H54 (cell line): ENCODE data around the gene IDH2.
"Not testable (repeated sequence)": the region's sequence is repeated elsewhere in the genome, so short reads cannot be mapped to it uniquely, and the experiment has no call there.

Experiments
- DNase-seq: peaks from one replicate; pipeline ENCODE4 v3.0.0; 2011; ENCODE audit warnings: low spot score, mixed read lengths; ENCODE audit not compliant: insufficient read length
- FAIRE-seq: peaks from 3 replicates; lab custom pipeline; 2011; peaks lifted over from hg19 to GRCh38; lab: Jason Lieb, UNC
- POLR2A ChIP-seq: IDR thresholded peaks from 2 replicates; pipeline ENCODE4 v1.6.1; 2011; ENCODE audit warnings: low read depth, mild to moderate bottlenecking, low read length

The IDH2 gene

GRCh38 chr15:90072978-90073640 lies 29.2 kb downstream of the IDH2 start:
- TF ChIP-seq POLR2A = no peak
- DNase-seq (no peak), FAIRE-seq (no peak)

- FAIRE-seq (no peak), DNase-seq (peak; percentile 35)
- no peak for TF ChIP-seq POLR2A
Observed at GRCh38 chr15:90071220-90071807, 31.0 kb downstream of the IDH2 start.

GRCh38 chr15:90070623-90071022 lies 31.6 kb downstream of the IDH2 start:
- FAIRE-seq, DNase-seq: not testable (repeated sequence)

- DNase-seq (no peak), FAIRE-seq (no peak)
- no peak for TF ChIP-seq POLR2A
Observed at GRCh38 chr15:90067953-90068606, 34.2 kb downstream of the IDH2 start.

DNA sequence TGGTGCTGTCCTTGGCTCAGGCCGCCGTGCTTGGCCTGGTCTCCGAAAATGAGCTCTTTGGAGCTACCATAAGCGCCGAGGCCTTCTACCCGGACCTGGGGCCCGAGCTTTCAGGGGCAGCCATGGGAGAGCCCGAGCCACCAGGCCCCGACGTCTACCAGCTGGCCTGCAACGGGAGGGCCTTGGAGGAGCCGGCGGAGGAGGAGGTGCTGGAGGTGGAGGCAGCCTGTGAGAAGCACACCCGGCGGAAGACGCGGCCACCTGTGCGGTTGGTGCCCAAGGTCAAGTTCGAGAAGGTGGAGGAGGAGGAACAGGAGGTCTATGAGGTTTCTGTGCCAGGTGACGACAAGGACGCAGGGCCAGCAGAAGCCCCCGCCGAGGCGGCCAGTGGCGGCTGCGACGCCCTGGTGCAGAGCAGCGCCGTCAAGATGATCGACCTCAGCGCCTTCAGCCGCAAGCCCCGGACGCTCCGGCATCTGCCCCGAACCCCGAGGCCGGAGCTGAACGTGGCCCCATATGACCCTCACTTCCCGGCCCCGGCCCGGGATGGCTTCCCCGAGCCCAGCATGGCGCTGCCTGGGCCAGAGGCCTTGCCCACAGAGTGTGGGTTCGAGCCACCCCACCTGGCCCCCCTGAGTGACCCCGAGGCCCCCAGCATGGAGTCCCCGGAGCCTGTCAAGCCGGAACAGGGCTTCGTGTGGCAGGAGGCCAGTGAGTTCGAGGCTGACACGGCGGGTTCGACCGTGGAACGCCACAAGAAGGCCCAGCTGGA lies 34.9 kb downstream of the IDH2 start:
- TF ChIP-seq POLR2A = no peak
- DNase-seq (no peak), FAIRE-seq (no peak)

GRCh38 chr15:90065682-90066049 lies 36.6 kb downstream of the IDH2 start:
- DNase-seq = no peak
- no peak for TF ChIP-seq POLR2A
- FAIRE-seq = no peak

DNA sequence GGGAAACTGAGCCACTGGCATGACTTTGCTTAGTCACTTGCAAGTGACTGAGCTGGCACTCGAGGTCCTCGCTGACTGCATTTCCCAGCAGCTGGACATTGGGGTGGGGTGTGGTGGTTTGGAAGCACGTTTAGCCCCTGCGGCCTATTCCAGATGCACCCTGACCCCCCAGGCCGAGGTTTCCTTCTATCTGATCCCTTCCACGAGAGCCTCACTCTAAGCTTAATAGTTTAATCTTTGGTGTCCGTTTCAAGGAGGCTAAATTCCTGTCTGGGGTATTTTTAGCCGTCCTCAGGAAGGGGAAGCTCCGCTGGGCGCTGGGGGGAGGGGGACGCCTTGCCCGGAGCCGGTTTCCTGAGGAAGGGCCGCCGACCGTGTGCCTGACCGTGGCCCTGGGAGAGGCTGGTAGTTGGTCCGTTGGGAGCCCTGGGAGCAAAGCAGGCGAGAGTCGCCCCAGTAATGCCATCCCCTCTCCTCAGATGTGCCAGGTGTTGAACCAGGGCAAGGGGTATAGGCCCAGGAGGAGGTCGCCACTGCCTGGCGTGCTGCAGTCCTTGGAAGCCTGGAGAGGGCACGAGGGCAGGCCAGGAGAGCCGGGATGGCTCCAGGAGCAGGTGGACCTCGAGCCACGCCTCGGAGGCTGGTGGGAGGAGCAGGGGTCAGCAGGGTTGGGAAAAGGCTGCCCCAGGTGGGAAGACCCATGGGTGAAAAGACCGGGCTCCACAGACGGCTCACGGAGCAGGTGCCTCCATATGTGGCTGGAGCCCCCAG lies 37.2 kb downstream of the IDH2 start:
- FAIRE-seq (no peak), DNase-seq (no peak)
- TF ChIP-seq POLR2A = no peak

DNA sequence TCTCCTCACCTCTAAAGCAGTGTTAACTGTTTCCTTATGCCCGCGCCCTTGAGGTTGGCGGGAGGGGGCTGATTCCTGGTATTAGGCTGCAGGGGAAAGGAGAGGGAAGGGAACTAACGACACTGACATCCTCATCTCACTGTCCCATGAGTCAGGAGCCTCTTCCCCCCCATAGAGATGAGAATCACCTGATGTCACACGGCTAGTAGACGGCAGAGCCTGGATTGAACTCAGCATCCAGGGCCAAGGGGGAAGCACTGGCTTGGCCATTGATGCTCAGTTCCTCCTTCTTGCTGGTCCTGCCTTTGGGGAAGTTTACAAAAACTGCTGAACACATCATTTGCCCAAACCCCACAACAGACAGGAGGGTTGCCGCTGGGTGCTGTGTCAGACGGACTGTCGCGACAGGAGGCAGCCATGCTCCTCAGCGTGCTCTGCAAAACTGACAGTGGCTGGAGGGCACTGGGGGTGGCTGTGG lies 38.5 kb downstream of the IDH2 start:
- FAIRE-seq (no peak), DNase-seq (no peak)
- TF ChIP-seq POLR2A = no peak

DNA sequence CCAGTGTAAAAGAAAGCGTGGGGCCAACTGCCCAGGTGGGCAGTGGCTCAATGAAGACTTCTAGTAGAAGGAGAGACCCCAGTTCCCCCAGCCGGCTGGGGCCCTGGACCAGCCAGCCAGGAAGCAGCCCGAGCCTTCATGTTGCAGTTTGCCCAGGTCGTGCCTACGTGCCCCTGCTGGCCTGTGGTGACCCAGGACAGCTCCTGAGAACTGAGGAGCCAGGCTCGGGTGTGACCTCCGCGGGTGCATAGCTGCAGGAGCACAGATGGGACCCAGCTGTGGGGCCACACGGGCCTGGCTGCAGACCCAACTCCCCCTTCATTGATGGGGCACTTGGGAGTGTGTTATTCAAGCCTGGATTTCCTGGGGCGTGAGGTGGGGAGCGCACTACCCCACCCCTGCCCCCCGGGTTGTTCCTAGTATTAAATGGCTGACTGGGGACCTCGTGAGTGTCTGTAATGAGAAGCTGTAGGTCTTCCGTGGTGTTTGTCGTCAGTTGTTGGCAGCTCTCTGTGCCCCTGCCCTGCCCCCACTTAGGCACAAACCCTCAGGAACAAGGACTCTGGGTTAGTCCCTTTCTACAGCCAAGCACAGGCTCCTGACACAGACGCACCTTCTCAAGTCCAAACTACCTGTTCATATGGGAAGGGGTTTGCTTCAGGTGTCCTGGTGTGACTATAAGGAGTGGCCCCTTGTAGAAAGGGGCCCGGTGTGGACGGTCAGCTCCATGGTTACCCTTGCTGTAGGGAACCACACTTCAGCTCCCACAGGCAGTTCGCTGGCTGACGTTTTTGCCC lies 39.1 kb downstream of the IDH2 start:
- DNase-seq (no peak), FAIRE-seq (no peak)
- TF ChIP-seq POLR2A = no peak

GRCh38 chr15:90062462-90062932 lies 39.8 kb downstream of the IDH2 start:
- no peak for DNase-seq
- no peak for FAIRE-seq
- no peak for TF ChIP-seq POLR2A

DNA sequence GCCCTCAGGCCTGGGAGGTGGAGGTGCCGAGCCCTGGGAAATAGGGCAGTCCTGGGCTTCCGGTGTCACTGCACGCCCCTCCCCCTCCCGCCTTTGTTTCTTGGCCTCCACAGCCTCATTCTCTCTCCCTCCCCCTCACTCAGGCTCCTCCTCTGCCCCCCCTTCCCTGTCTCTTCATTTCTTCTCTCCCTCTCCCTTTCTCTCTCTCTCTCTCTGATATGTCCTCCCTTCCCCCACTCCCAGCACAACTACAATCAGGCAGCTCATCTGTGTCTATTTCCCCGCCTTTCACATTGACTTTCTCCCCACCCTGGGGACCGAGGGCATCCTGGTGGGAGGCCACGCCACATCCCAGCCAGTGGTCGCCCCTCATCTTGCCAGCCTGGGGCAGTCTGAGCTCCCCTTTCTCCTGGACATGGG lies 40.2 kb downstream of the IDH2 start:
- no peak for DNase-seq
- FAIRE-seq = no peak
- no peak for TF ChIP-seq POLR2A

DNA sequence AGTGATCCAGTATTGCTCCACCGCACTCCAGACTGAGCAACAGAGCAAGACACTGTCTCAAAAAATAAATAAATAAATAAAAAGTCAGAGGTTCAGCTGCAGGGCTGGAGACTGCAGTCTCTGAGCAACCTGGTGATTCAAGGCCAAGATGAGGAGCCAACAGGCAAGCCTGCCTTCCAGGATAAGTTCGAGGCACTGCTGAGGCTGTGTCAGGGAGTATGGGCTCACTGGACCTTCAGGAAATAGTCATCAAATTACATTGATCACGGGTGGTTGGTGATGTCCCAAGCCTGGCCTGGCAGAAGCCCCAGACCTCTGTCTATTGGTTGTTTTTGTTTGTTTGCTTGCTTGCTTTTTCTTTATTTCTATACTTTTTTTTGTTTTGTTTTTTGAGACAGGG lies 41.5 kb downstream of the IDH2 start:
- no peak for TF ChIP-seq POLR2A
- no peak for FAIRE-seq
- no peak for DNase-seq
